ENCODE measurements around the gene MORC4. TPM values are rescaled to one million over a fixed set of nuclear protein-coding genes. Genes with fewer than 3 reads are reported as not detected.

MORC4 gene
- 19.8 and 26.0 TPM in 2 replicates for total RNA-seq

GRCh38 chrX:107000013-107000515 is at the start of gene MORC4:
MORC4 (minus strand) TSS chrX:107000212; CDS start chrX:106999969, 243 bp downstream.

GRCh38 chrX:106919932-106920452 is 80.0 kb downstream of the MORC4 start, which contains the start of gene CLDN2:
CLDN2 (plus strand) TSS chrX:106920402; CDS start chrX:106928229, 7,827 bp downstream.

GRCh38 chrX:106903291-106903824 is 96.7 kb downstream of the MORC4 start, which contains the start of gene RIPPLY1:
RIPPLY1 (minus strand) TSS chrX:106903341; CDS start chrX:106903287, 54 bp downstream.

Other genes with a start within 250 kb of the MORC4 start
- gene TBC1D8B, start 197.5 kb downstream of the MORC4 start, total RNA-seq, result 7.0 and 8.6 TPM in 2 replicates
- not detected in 2 replicates for gene RIPPLY1, start 96.9 kb downstream of the MORC4 start, total RNA-seq
- not detected in 2 replicates for gene CLDN2, start 79.8 kb downstream of the MORC4 start, total RNA-seq
- gene RBM41, start 118.6 kb upstream of the MORC4 start, total RNA-seq, result 10.3 and 10.8 TPM in 2 replicates
- gene NUP62CL, start 206.2 kb upstream of the MORC4 start, total RNA-seq, result 0.37 and 0.39 TPM in 2 replicates
- gene DNAAF6, start 206.4 kb upstream of the MORC4 start, total RNA-seq, result not detected in 2 replicates